Body of pancreas (tissue), 4 donors: ENCODE measurements around the gene PIEZO2.

Experiments used
- CTCF ChIP-seq, 7 experiments: fragments of 450-650 bp in 4 of 7; fragments of 200-600 bp in 3 of 7; sonication (generic) in 3 of 7; IDR thresholded peaks; one replicate each; pipeline ENCODE4 v1.5.1; 2016 to 2019; ENCODE audit warnings: antibody characterized with exemption in 7 of 7
- POLR2A ChIP-seq, 3 donors: fragments of 450-650 bp; IDR thresholded peaks; one replicate each; pipeline ENCODE4 v1.6.1; 2016; ENCODE audit warnings: antibody characterized with exemption in 3 of 3, mild to moderate bottlenecking in 2 of 3

- no peak for TF ChIP-seq CTCF (IDR thresholded peaks at IDR 0.05)
- TF ChIP-seq POLR2A (IDR thresholded peaks at IDR 0.05): no peak
Measured at GRCh38 chr18:11104307-11104706, 45.1 kb downstream of the PIEZO2 start.
